Keratinocyte (primary cell): ENCODE data around the gene TAS1R2. TPM values are rescaled to one million over a fixed set of nuclear protein-coding genes. Genes with fewer than 3 reads are reported as not detected.
"Not testable (repeated sequence)": the region's sequence is repeated elsewhere in the genome, so short reads cannot be mapped to it uniquely, and the experiment has no call there.

Source experiments
- DNase-seq: peaks from one replicate; pipeline ENCODE4 v3.0.0-alpha.2; 2011; ENCODE audit warnings: low read depth, missing footprints, low spot score
- FAIRE-seq: peaks from 2 replicates; lab custom pipeline; 2011; peaks lifted over from hg19 to GRCh38; lab: Jason Lieb, UNC
- H2AFZ ChIP-seq: 2 replicates; pipeline ENCODE4 v1.6.0; 2012; ENCODE audit warnings: low read length, control low read depth, inconsistent platforms; ENCODE audit not compliant: control insufficient read depth
- H3K27ac ChIP-seq: 2 replicates; pipeline ENCODE4 v1.5.1; 2011; ENCODE audit warnings: low read length; ENCODE audit not compliant: control insufficient read depth, insufficient read depth
- H3K27me3 ChIP-seq: 3 replicates; pipeline ENCODE4 v1.6.0; 2011; ENCODE audit warnings: low read length; ENCODE audit not compliant: control insufficient read depth, insufficient read depth; ENCODE audit errors: extremely low read depth
- H3K36me3 ChIP-seq, 2 experiments: 2 replicates in 1 of 2; 3 replicates in 1 of 2; pipeline ENCODE4 v1.5.1; 2011; ENCODE audit warnings: low read length in 2 of 2, mild to moderate bottlenecking in 1 of 2; ENCODE audit not compliant: control insufficient read depth in 2 of 2, insufficient read depth in 2 of 2; ENCODE audit errors: extremely low read depth in 1 of 2
- H3K4me1 ChIP-seq: 3 replicates; pipeline ENCODE4 v1.5.1; 2011; ENCODE audit warnings: low read length; ENCODE audit not compliant: control insufficient read depth, insufficient read depth; ENCODE audit errors: extremely low read depth
- H3K4me2 ChIP-seq: 3 replicates; pipeline ENCODE4 v1.6.0; 2011; ENCODE audit warnings: low read depth, low read length; ENCODE audit not compliant: control insufficient read depth, insufficient read depth; ENCODE audit errors: extremely low read depth
- H3K4me3 ChIP-seq, 3 experiments: fragments of 200-600 bp in 1 of 3; sonication (generic) in 1 of 3; 2 replicates in 2 of 3; 3 replicates in 1 of 3; pipeline ENCODE4 v1.5.1; 2011 to 2016; ENCODE audit warnings: low read length in 3 of 3, mild to moderate bottlenecking in 3 of 3, control low read depth in 2 of 3, inconsistent platforms in 1 of 3, low read depth in 1 of 3, mixed read lengths in 1 of 3, mixed run types in 1 of 3, moderate library complexity in 1 of 3; ENCODE audit not compliant: control insufficient read depth in 2 of 3, insufficient read depth in 2 of 3; ENCODE audit errors: extremely low read depth in 1 of 3
- H3K79me2 ChIP-seq: 2 replicates; pipeline ENCODE4 v1.6.0; 2012; ENCODE audit warnings: low read length; ENCODE audit not compliant: control insufficient read depth, insufficient read depth
- H3K9ac ChIP-seq: 3 replicates; pipeline ENCODE4 v1.6.0; 2011; ENCODE audit warnings: low read length; ENCODE audit not compliant: control insufficient read depth, insufficient read depth; ENCODE audit errors: extremely low read depth
- H3K9me1 ChIP-seq: 3 replicates; pipeline ENCODE4 v1.6.0; 2011; ENCODE audit warnings: low read length; ENCODE audit not compliant: control insufficient read depth, insufficient read depth; ENCODE audit errors: extremely low read depth
- H3K9me3 ChIP-seq: 2 replicates; pipeline ENCODE4 v1.5.1; 2012; ENCODE audit warnings: low read depth, low read length; ENCODE audit not compliant: control insufficient read depth
- H4K20me1 ChIP-seq: 3 replicates; pipeline ENCODE4 v1.6.0; 2011; ENCODE audit warnings: low read length; ENCODE audit not compliant: control insufficient read depth, insufficient read depth; ENCODE audit errors: extremely low read depth
- CTCF ChIP-seq, 3 experiments: IDR thresholded peaks in 1 of 3; conservative IDR thresholded peaks in 1 of 3; optimal IDR thresholded peaks in 1 of 3; 2 replicates in 2 of 3; 3 replicates in 1 of 3; pipeline versions ENCODE3 to v1.5.1; 2011; ENCODE audit warnings: low read length in 3 of 3, mild to moderate bottlenecking in 3 of 3, moderate library complexity in 2 of 3, control low read depth in 1 of 3, inconsistent platforms in 1 of 3; ENCODE audit not compliant: insufficient read depth in 2 of 3; ENCODE audit errors: extremely low read depth in 1 of 3
- EZH2 ChIP-seq: IDR thresholded peaks from one replicate; pipeline ENCODE4 v1.6.1; 2012; ENCODE audit warnings: inconsistent platforms, mild to moderate bottlenecking, low read length, moderate library complexity
- dilution Hi-C: fragments of 300-500 bp; cut with MboI; formaldehyde crosslinking; loops from one replicate; pipeline ENCODE4 v1.7.0; 2020; ENCODE audit warnings: low sequenced_read_pairs; ENCODE audit not compliant: extremely low pct_ligation_motif_present
- polyA plus RNA-seq, 5 experiments: library from polyadenylated mRNA; depleted of rRNA in 3 of 5; stranded (reverse) in 3 of 5; stranded (forward) in 1 of 5; unstranded in 1 of 5; fragments of >200 nt; gene quantifications; 1 replicate in 1 of 5; 2 replicates in 3 of 5; 3 replicates in 1 of 5; pipeline versions ENCODE4 v1.2.1 to v1.2.3, GENCODE V29; 2011 to 2012; ENCODE audit warnings: missing spikeins in 2 of 5, low read depth in 1 of 5, low replicate concordance in 1 of 5

The TAS1R2 gene
- polyA plus RNA-seq, 1 donor (not counting 4 experiments of a cell fraction or from before 2014, with no cell fraction given), result not detected

GRCh38 chr1:18871401-18872070 lies 12.1 kb upstream of the TAS1R2 start:
- Histone ChIP-seq H3K9ac (no peak overlapping the region), H2AFZ (no peak overlapping the region), H4K20me1 (no peaks in the 10 kb centered on the region), H3K9me3 (no peaks in the 10 kb centered on the region), H3K27me3 (no peaks in the 10 kb centered on the region), H3K36me3 (peaks cover 6 to 23% of the 10 kb centered on the region in 2 experiments), H3K79me2 (no peaks in the 10 kb centered on the region), H3K4me2 (no peak overlapping the region), H3K9me1 (no peaks in the 10 kb centered on the region), H3K4me3 (no peak overlapping the region), H3K4me1 (no peaks in the 10 kb centered on the region), H3K27ac (no peak overlapping the region)
- no peak for TF ChIP-seq CTCF (optimal IDR thresholded peaks at IDR 0.05 in 1 of 3, IDR thresholded peaks at IDR 0.05 in 1 of 3, conservative IDR thresholded peaks at IDR 0.05 in 1 of 3; ENCODE audit: extremely low read depth in 1 of 3, insufficient read depth in 2 of 3, low read length in 3 of 3)
- TF ChIP-seq EZH2, result no peak
- DNase-seq (no peak), FAIRE-seq (no peak)
- dilution Hi-C loops, result no loop called here

- H3K27ac ChIP-seq, result no peak overlapping the region
- no peak overlapping the region for H3K4me3 ChIP-seq
- no peaks in the 10 kb centered on the region for H3K9me3 ChIP-seq
- H3K9me1 ChIP-seq, result no peaks in the 10 kb centered on the region
- H3K27me3 ChIP-seq, result no peaks in the 10 kb centered on the region
- DNase-seq (no peak), FAIRE-seq (no peak)
- peaks cover 6 to 19% of the 10 kb centered on the region in 2 experiments for H3K36me3 ChIP-seq
- H2AFZ ChIP-seq, result no peak overlapping the region
- no peak overlapping the region for H3K4me2 ChIP-seq
- no peak for TF ChIP-seq CTCF (optimal IDR thresholded peaks at IDR 0.05 in 1 of 3, IDR thresholded peaks at IDR 0.05 in 1 of 3, conservative IDR thresholded peaks at IDR 0.05 in 1 of 3; ENCODE audit: extremely low read depth in 1 of 3, insufficient read depth in 2 of 3, low read length in 3 of 3)
- TF ChIP-seq EZH2, result no peak
- no peak overlapping the region for H3K9ac ChIP-seq
- H3K4me1 ChIP-seq, result no peaks in the 10 kb centered on the region
- no peaks in the 10 kb centered on the region for H3K79me2 ChIP-seq
- H4K20me1 ChIP-seq, result no peaks in the 10 kb centered on the region
- dilution Hi-C loops, result no loop called here
These were observed 11.5 kb upstream of the TAS1R2 start for GRCh38 chr1:18870957-18871356.

GRCh38 chr1:18870595-18870865 lies 11.1 kb upstream of the TAS1R2 start:
- FAIRE-seq, H2AFZ ChIP-seq, H3K27me3 ChIP-seq, H3K27ac ChIP-seq, H3K4me2 ChIP-seq, H3K9me1 ChIP-seq, H3K9me3 ChIP-seq, H3K4me3 ChIP-seq, dilution Hi-C loops, H3K9ac ChIP-seq, H3K79me2 ChIP-seq, H4K20me1 ChIP-seq, H3K4me1 ChIP-seq, DNase-seq: not testable (repeated sequence)
- peaks cover 6 to 18% of the 10 kb centered on the region in 2 experiments for H3K36me3 ChIP-seq
